GM10248 (cell line): ENCODE results near the gene ECEL1.

ENCODE experiments used
- CTCF ChIA-PET: fragments of 300-600 bp; sonication (Branson Sonifier 250); formaldehyde crosslinking; extraction: SDS; loops from one replicate; lab custom pipeline; 2021; ENCODE audit warnings: antibody characterized with exemption; lab: Yijun Ruan, JAX
- POLR2A ChIA-PET: fragments of 350-650 bp; sonication (Branson Sonifier 250); formaldehyde crosslinking; extraction: SDS; loops from one replicate; lab custom pipeline; 2020; ENCODE audit warnings: antibody characterized with exemption; lab: Yijun Ruan, JAX
- DNase-seq: peaks from one replicate; pipeline ENCODE4 v3.0.0; 2012; ENCODE audit errors: extremely low spot score
- TF ChIP-seq, protein P1 (sequence below): IDR thresholded peaks from 2 replicates; pipeline ENCODE4 v1.5.1; 2012; ENCODE audit warnings: mild to moderate bottlenecking, low read depth; ENCODE audit errors: extremely low read depth, missing control alignments, control extremely low read depth

The ECEL1 gene

DNA sequence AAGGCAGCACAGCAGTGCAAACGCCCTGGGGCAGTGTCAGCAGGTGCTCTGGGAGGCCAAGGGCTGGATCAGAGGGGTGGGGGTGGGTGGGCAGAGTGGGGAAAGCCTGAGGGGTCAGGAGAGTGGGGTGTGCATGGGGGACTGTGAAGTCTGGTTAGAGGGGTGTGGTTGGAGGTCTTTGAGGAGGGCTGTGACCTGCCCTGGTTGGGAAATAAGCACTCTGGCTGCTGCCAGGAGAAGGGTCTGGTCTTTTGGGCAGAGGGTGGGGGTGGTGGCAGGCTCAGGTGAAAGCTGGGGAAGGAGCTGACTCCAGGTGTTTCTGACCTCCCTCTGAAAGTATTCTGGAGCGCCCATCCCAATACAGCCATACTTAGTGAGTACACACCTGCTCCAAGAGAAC, 27.5 kb downstream of the ECEL1 start:
- TF ChIP-seq, protein P1, sequence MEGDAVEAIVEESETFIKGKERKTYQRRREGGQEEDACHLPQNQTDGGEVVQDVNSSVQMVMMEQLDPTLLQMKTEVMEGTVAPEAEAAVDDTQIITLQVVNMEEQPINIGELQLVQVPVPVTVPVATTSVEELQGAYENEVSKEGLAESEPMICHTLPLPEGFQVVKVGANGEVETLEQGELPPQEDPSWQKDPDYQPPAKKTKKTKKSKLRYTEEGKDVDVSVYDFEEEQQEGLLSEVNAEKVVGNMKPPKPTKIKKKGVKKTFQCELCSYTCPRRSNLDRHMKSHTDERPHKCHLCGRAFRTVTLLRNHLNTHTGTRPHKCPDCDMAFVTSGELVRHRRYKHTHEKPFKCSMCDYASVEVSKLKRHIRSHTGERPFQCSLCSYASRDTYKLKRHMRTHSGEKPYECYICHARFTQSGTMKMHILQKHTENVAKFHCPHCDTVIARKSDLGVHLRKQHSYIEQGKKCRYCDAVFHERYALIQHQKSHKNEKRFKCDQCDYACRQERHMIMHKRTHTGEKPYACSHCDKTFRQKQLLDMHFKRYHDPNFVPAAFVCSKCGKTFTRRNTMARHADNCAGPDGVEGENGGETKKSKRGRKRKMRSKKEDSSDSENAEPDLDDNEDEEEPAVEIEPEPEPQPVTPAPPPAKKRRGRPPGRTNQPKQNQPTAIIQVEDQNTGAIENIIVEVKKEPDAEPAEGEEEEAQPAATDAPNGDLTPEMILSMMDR: no peak
- no peak for DNase-seq
- ChIA-PET POLR2A (no interaction called here), CTCF (interaction anchor here (1.1 kb wide), 1 partner anchor 20 kb away, joined by 4 read pairs; no protein-coding TSS in a partner anchor)

DNA sequence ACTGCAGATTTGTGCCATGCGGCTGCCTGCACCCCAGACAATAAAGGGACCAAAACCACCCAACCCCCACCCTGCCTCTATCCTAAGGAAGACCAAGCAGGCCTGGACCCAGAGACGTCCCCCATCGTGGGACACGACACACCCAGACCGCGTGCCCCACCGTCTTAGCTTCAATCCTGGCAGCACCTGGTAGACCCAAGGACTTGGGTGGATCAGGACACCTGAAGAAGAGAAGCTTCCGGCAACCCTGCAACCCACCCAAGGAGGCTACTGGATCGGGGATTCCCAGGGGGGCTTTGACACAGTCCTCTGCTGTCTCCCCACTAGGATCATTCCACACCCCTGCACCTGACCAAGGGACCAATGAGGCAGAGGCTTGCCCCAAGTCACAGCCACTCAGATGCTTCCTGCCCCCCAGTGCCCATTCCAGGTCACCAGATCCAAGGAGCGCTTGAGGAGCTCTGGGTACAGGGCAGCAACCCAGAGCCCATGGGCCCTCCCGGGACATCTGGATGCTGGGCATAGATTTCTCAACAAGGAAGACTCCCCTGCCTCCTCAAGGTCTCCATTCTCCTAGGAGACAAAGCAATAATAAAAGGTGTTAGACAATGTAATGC, 28.1 kb downstream of the ECEL1 start:
- CTCF ChIA-PET: interaction anchor here (1.1 kb wide), 1 partner anchor 20 kb away, joined by 3 read pairs; no protein-coding TSS in a partner anchor

DNA sequence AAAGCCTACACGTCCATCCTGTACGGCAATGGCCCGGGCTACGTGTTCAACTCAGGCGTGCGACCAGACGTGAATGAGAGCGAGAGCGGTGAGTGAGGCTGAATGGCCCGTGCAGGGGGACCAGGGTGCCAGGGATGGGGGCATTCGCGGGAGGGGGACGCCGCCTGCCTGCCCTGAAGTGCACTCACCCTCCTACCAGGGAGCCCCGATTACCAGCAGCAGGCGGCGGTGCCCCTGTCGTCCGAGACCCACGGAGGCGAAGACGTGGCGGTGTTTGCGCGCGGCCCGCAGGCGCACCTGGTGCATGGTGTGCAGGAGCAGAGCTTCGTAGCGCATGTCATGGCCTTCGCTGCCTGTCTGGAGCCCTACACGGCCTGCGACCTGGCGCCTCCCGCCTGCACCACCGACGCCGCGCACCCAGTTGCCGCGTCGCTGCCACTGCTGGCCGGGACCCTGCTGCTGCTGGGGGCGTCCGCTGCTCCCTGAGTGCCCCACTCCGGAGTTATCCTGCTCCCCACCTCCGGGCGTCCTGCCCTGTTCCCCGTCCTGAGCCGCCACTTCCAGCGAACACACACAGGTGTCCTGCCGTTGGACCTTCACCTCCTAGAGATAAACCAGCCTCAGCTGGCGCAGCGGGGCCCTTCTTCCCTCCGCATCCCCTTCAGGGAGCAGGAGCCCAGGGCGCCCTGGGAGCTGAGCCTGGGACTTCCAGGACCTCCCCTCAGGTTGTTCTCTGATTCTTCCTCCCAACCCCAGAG, 28.8 kb downstream of the ECEL1 start:
- CTCF ChIA-PET: interaction anchor here (1.1 kb wide), 1 partner anchor 20 kb away, joined by 3 read pairs; no protein-coding TSS in a partner anchor
- POLR2A ChIA-PET: no interaction called here
- TF ChIP-seq, protein P1: no peak
- DNase-seq: no peak

More for the DNA sequence above, 28.1 kb downstream of the ECEL1 start:
- DNase-seq: no peak
- POLR2A ChIA-PET: no interaction called here
- TF ChIP-seq, protein P1: no peak

DNA sequence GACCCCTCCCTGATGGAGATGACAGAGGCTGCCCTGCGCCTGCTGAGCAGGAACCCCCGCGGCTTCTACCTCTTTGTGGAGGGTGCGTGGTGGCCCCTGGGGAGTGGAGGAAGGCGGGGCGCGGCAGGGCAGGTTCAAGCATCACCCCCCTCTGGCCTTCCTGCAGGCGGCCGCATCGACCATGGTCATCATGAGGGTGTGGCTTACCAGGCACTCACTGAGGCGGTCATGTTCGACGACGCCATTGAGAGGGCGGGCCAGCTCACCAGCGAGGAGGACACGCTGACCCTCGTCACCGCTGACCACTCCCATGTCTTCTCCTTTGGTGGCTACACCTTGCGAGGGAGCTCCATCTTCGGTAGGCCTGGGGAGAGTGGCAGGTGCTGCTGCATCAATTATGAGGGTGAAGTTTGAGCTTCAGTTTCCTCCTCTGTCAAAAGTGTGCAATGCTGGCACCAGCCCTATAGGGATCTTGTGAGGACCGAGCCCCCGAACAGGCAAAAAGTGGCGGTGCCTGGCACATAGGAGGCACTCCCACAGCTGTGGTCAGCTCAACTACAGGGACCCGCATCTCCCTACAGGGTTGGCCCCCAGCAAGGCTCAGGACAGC, 29.5 kb downstream of the ECEL1 start:
- TF ChIP-seq, protein P1: no peak
- ChIA-PET POLR2A (no interaction called here), CTCF (no interaction called here)
- DNase-seq: no peak

DNA sequence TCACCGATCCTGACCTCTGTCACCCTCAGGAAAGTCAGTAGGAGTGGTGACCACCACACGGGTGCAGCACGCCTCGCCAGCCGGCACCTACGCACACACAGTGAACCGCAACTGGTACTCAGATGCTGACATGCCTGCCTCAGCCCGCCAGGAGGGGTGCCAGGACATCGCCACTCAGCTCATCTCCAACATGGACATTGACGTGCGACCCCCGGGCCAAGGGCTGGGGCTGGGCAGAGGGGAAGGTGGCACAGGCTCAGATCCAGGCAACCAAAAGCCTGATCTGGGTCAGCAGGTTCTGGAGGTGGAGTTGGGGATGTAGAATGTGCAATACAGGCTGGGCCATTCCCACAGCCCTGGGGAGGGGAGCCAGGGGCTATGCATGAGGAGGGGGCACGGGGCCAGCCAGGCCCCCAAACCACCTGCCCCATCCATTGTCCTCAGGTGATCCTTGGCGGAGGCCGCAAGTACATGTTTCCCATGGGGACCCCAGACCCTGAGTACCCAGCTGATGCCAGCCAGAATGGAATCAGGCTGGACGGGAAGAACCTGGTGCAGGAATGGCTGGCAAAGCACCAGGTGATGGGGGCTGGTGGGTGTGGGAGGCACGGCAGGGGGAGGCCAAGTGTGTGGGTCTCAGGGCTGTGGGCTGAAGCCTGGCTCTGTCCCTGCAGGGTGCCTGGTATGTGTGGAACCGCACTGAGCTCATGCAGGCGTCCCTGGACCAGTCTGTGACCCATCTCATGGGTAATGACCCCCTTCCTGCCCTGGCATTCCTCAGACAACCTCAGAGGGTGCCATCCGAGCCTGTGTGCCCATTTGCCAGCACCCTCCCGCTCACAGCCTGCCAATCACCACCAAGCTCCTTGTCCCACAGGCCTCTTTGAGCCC, 30.3 kb downstream of the ECEL1 start:
- POLR2A ChIA-PET: no interaction called here
- CTCF ChIA-PET: interaction anchor here (1.5 to 2.1 kb wide), 2 partner anchors 11 to 13 kb away, joined by 4 to 8 read pairs; no protein-coding TSS in a partner anchor
- DNase-seq: no peak
- TF ChIP-seq, protein P1: no peak
